Fibroblast of skin of scalp (primary cell): Measurements from ENCODE around the gene RHBDF2.
A peak's percentile ranks its signal among the peaks of the same experiment; 100 is the strongest.

Source experiments
- DNase-seq: peaks from one replicate; pipeline ENCODE4 v3.0.0-alpha.2; 2013

RHBDF2 gene

GRCh38 chr17:76435751-76436150 is 65.5 kb downstream of the RHBDF2 start:
- no peak for DNase-seq

DNA sequence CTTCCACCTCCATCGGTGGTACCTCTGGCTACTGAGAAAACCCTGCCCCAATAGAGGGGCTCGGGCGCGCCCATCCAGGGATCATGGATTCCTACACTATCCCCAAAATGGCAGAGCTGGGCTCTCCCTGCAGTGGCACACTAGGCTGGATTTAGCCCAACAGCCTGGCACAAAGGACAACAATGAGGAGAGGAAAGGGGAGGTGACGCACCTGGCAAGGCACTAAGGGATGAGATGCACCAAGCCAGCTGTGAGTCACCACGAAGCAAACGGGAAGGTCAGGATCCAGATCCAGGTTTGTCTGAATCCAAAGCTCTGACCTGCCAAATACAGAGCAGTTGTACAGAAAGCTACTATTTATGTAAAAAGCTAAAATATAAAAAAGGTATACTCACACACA is 66.4 kb downstream of the RHBDF2 start:
- DNase-seq: no peak

DNA sequence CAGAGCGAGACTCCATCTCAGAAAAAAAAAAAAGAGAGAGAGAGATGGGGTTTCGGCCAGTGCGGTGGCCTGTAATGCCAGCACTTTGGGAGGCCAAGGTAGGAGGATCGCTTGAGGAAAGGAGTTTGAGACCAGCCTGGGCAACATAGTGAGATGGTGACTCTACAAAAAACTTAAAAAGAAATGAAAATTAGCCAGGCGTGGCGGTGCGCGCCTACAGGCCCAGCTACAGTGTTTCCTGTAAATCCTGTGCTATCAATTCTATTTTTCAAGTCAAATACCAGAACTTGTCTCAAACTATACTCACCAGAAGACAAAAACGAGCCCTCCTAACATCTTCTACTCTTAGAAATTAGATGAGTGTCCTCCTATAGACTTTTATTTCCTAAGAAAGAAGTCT is 67.5 kb downstream of the RHBDF2 start:
- DNase-seq: no peak

- DNase-seq: peak; percentile 32
Observed at GRCh38 chr17:76432712-76433336, 68.4 kb downstream of the RHBDF2 start.

DNA sequence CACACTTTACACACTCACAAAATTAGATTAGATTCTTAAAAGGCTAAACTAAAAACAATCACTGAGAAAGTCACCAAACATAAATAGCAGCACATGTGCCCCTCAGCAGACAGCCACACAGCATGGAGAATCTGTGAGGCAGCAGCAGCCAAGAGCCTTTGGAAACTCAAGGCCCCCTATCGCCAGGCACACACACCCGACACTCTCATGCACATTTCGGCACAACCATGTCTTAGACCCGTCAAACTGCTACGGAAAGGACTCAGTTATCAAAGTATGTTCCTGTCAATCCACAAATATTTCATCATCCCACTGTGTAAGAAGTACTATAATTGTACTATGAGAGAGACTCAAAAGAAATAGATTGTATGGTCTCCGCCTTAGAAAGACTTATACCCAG is 69.2 kb downstream of the RHBDF2 start:
- DNase-seq: no peak

- no peak for DNase-seq
Observed at GRCh38 chr17:76431509-76431908, 69.7 kb downstream of the RHBDF2 start.

DNA sequence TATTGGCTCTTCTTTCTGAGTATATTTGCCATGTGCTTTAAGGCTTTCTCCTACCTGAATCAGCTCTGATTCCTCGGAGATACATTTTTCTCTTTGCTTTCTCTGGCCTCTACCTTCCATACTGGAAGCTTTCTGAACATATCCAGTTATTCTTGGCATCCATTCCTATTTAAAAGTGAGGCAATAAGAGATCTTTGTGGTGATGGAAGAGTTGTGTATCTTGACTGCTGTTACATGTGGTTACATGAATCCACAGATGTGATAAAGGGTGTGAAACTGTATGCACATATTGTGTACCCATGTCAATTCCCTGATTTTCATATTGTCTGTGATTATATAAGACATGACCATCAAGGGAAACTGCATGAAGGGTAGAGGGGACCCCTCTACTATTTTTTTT is 72.7 kb downstream of the RHBDF2 start:
- DNase-seq: no peak

GRCh38 chr17:76427501-76428231 is 73.6 kb downstream of the RHBDF2 start:
- peak; percentile 44 for DNase-seq

GRCh38 chr17:76426853-76427252 is 74.4 kb downstream of the RHBDF2 start:
- no peak for DNase-seq

GRCh38 chr17:76422860-76423259 is 78.4 kb downstream of the RHBDF2 start:
- no peak for DNase-seq

GRCh38 chr17:76422406-76422805 is 78.8 kb downstream of the RHBDF2 start:
- no peak for DNase-seq

DNA sequence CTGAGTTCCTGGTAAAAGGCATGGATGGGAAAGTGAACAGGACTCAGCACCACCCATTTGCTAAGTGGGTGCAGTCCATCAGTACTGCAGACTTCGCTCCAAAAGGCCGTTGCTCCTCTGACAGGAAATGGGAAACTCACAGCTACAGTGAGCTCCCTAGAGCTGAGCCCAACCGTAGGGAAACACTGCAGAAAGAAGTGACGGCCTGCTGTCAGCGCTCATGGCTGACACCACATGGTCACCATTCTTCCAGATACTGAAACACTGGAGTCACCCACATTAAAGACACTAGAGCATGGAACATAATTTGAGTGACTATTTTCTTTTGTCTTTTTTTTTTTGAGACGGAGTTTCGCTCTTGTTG is 80.2 kb downstream of the RHBDF2 start:
- peak; percentile 65 for DNase-seq
